ENCODE measurements around the gene TNP2. TPM values are rescaled to one million over a fixed set of nuclear protein-coding genes. Genes with fewer than 3 reads are reported as not detected.

The TNP2 gene
- total and polyA plus RNA-seq, 9 of the 15 experiments (the other 6 are each of a cell fraction or from before 2014, with no cell fraction given) = not detected

- TF ChIP-seq HNRNPH1 (optimal IDR thresholded peaks at IDR 0.05; ENCODE audit: low read depth, low read length) (no peak), BRF2 (IDR thresholded peaks at IDR 0.05; ENCODE audit: borderline replicate concordance, insufficient read depth, insufficient read length) (no peak), ARID1B (IDR thresholded peaks at IDR 0.05) (no peak; the same call in 1 of the 2 replicates), ZNF561 (CRISPR knock-in tag; conservative IDR thresholded peaks at IDR 0.05) (no peak), GTF2E2 (tag; IDR thresholded peaks at IDR 0.05) (peak; percentile 98), CHAMP1 (IDR thresholded peaks at IDR 0.05) (no peak), GATAD2A (IDR thresholded peaks at IDR 0.05) (no peak; the same call in 1 of the 2 replicates), TFE3 (CRISPR knock-in tag; IDR thresholded peaks at IDR 0.05) (no peak), TEAD1 (CRISPR knock-in tag; IDR thresholded peaks at IDR 0.05) (no peak), FIP1L1 (IDR thresholded peaks at IDR 0.05; ENCODE audit: low read depth, low read length, poor library complexity, severe bottlenecking) (peak; percentile 71), TOE1 (IDR thresholded peaks at IDR 0.05; ENCODE audit: borderline replicate concordance) (peak; percentile 35; the same call in 1 of the 2 replicates), TOE1 (CRISPR knock-in tag; IDR thresholded peaks at IDR 0.05; ENCODE audit: borderline replicate concordance, low read depth) (peak; percentile 81; the same call in 1 of the 2 replicates), NCOA6 (IDR thresholded peaks at IDR 0.05) (no peak), E2F6 (IDR thresholded peaks at IDR 0.05; ENCODE audit: borderline replicate concordance in 1 of 2, extremely low read depth in 1 of 2, insufficient read depth in 1 of 2, insufficient read length in 1 of 2, low read depth in 1 of 2, low read length in 1 of 2, poor library complexity in 1 of 2, severe bottlenecking in 1 of 2) (peak in 1 of 2 experiments; percentile 73), MCM2 (IDR thresholded peaks at IDR 0.05; ENCODE audit: low read depth) (no peak), NR2C2 (CRISPR knock-in tag; IDR thresholded peaks at IDR 0.05) (peak; percentile 52; the same call in 1 of the 2 replicates), NR2C2 (tag; IDR thresholded peaks at IDR 0.05) (peak; percentile 55; the same call in 1 of the 2 replicates), MEF2A (IDR thresholded peaks at IDR 0.05; ENCODE audit: control insufficient read depth, low read depth, low read length) (no peak), ETS2 (tag; IDR thresholded peaks at IDR 0.05; ENCODE audit: borderline replicate concordance, poor library complexity, severe bottlenecking) (no peak)
Measured at GRCh38 chr16:11255737-11256660, 13.1 kb downstream of the TNP2 start, which contains the start of gene SOCS1 (continued).

Measured in K562 (cell line).